Tibial artery (tissue), 4 donors: ENCODE results near the gene MYBPH.

Experiments used
- DNase-seq, 2 donors: peaks; one replicate each; pipeline ENCODE4 v3.0.0-alpha.2; 2019
- H3K27ac ChIP-seq, 2 donors: fragments of 200-600 bp; sonication (generic) in 1 of 2; 1 replicate in 1 of 2; 2 replicates in 1 of 2; pipeline ENCODE4 v1.5.1; 2018 to 2019; ENCODE audit warnings: mild to moderate bottlenecking in 1 of 2
- H3K27me3 ChIP-seq, 2 donors: fragments of 200-600 bp; sonication (generic) in 1 of 2; one replicate each; pipeline versions ENCODE4 v1.5.1 to v1.6.0; 2016 to 2019
- H3K36me3 ChIP-seq, 3 donors: fragments of 200-600 bp; sonication (generic) in 2 of 3; one replicate each; pipeline ENCODE4 v1.5.1; 2016 to 2019; ENCODE audit warnings: mild to moderate bottlenecking in 2 of 3
- H3K4me1 ChIP-seq, 4 donors: fragments of 200-600 bp; sonication (generic) in 2 of 4; 1 replicate in 3 of 4; 2 replicates in 1 of 4; pipeline ENCODE4 v1.5.1; 2016 to 2019
- H3K4me3 ChIP-seq, 2 donors: fragments of 200-600 bp; sonication (generic) in 1 of 2; 1 replicate in 1 of 2; 2 replicates in 1 of 2; pipeline ENCODE4 v1.5.1; 2018 to 2019; ENCODE audit warnings: mild to moderate bottlenecking in 2 of 2
- H3K9me3 ChIP-seq, 3 donors: fragments of 200-600 bp; sonication (generic) in 1 of 3; one replicate each; pipeline ENCODE4 v1.5.1; 2016 to 2019
- intact Hi-C: fragments of 100-400 bp; cut with DNase I; formaldehyde crosslinking; loops from one replicate; pipeline ENCODE4 v1.15.0; 2023; ENCODE audit warnings: low total_unique reads
- TF ChIP-seq, protein P1 (sequence below), 2 experiments: fragments of 200-600 bp in 1 of 2; fragments of 450-650 bp in 1 of 2; IDR thresholded peaks; one replicate each; pipeline ENCODE4 v1.5.1; 2017 to 2019; ENCODE audit warnings: antibody characterized with exemption in 2 of 2, mild to moderate bottlenecking in 1 of 2, moderate library complexity in 1 of 2

MYBPH gene, protein sequence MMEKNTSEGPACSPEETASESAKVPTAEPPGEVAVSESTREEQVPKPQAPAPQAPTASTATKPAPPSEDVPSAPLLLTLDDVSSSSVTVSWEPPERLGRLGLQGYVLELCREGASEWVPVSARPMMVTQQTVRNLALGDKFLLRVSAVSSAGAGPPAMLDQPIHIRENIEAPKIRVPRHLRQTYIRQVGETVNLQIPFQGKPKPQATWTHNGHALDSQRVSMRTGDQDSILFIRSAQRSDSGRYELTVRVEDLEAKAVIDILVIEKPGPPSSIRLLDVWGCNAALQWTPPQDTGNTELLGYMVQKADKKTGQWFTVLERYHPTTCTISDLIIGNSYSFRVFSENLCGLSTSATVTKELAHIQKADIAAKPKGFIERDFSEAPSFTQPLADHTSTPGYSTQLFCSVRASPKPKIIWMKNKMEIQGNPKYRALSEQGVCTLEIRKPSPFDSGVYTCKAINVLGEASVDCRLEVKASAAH

DNA sequence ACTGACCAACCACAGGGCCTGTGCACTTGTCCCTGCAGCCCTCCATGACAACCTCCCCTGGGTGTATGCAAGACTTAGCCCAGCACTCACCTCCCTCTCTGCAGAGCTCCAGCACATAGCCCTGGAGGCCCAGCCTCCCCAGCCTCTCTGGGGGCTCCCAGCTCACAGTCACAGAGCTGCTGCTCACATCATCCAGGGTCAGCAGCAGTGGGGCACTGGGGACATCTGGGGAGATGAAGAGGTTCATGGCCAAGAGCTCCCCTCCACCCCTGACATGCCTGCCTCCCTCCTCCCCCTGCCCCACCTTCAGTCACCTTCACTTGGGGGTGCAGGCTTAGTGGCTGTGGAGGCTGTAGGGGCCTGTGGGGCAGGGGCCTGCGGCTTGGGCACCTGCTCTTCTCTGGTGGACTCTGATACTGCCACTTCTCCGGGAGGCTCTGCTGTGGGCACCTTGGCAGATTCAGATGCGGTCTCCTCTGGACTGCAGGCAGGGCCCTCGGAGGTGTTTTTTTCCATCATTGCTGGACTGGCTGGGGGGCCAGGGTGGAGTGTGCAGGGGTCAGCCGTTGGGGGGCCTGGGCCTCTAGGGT lies at the start of gene MYBPH:
MYBPH (minus strand) TSS at position 590 of the 590 bp plus-strand sequence; CDS start at position 519, 71 bp downstream.
- Histone ChIP-seq H3K36me3 (no peaks in the 10 kb centered on the region), H3K4me1 (peaks cover 0 to 6% (median 0%) of the 10 kb centered on the region in 4 donors), H3K27me3 (peaks cover 0 to 16% of the 10 kb centered on the region in 2 donors), H3K9me3 (no peaks in the 10 kb centered on the region), H3K4me3 (no peak within 1 kb of the TSS), H3K27ac (no peak within 1 kb of the TSS)
- intact Hi-C loops: no loop called here
- TF ChIP-seq, protein P1, sequence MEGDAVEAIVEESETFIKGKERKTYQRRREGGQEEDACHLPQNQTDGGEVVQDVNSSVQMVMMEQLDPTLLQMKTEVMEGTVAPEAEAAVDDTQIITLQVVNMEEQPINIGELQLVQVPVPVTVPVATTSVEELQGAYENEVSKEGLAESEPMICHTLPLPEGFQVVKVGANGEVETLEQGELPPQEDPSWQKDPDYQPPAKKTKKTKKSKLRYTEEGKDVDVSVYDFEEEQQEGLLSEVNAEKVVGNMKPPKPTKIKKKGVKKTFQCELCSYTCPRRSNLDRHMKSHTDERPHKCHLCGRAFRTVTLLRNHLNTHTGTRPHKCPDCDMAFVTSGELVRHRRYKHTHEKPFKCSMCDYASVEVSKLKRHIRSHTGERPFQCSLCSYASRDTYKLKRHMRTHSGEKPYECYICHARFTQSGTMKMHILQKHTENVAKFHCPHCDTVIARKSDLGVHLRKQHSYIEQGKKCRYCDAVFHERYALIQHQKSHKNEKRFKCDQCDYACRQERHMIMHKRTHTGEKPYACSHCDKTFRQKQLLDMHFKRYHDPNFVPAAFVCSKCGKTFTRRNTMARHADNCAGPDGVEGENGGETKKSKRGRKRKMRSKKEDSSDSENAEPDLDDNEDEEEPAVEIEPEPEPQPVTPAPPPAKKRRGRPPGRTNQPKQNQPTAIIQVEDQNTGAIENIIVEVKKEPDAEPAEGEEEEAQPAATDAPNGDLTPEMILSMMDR (IDR thresholded peaks at IDR 0.05): no peak
- no peak for DNase-seq

DNA sequence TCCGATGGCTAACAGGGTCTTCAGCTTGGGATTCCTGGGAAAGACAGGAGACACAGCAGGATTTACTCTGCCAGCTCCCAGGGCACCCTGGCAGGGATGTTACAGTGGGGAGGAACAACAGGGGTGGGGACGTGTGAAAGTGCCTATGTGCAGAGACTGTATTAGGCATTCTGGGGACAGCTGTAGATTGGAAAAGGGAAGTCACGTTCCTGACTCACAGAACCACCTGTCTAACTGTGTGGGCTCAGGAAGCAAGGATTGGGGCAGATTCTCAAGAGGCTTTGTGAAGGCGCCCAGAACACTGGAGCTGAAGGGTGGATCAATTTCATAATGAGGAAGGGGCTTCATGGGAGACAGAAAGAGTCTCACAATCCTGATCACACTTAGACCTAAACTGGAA lies 49.4 kb upstream of the MYBPH start:
- DNase-seq: no peak
- Histone ChIP-seq H3K27ac (no peak overlapping the region), H3K36me3 (no peaks in the 10 kb centered on the region), H3K4me1 (no peaks in the 10 kb centered on the region), H3K4me3 (no peak overlapping the region), H3K9me3 (no peaks in the 10 kb centered on the region), H3K27me3 (peaks cover 0 to 38% of the 10 kb centered on the region in 2 donors)
- intact Hi-C loops: no loop called here
- TF ChIP-seq, protein P1 (IDR thresholded peaks at IDR 0.05): no peak

DNA sequence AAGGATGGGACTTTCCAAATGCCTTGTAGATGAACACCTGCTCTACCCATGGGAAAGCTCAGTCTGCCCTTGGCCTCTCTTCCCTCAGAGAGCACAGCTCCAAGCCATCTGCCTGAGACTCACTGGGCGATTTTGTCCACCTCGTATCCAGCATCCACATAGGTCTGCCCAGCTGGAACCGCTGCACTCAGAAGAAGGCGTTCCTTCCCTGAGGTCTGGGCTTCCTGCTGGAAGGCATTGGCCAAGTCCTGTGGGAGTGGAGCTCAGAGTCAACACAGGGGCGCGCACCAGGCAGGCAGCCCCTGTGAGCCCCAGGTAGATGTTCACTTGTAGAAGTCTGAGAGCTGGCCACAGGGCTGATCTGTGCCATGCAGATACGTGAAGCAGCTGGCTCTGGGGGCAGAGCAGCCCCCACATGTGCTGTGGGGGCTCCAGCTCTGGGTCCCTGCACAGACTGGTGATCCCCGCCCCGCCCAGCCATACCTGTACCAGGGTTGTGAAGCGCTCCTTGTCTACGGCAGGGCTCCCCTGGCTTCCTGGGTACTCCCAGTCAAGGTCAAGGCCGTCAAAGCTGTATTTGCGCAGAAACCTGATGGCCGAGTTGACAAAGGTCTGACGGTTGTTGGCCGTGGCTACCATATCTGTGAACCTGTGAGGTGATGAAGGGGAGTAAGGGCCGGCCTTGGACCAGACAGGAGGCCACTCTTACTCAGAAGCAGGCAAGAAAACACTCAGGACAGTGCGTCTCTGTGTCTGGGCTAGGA lies 47.6 kb upstream of the MYBPH start:
- intact Hi-C loops: no loop called here
- Histone ChIP-seq H3K4me3 (no peak overlapping the region), H3K27me3 (peaks cover 0 to 23% of the 10 kb centered on the region in 2 donors), H3K9me3 (no peaks in the 10 kb centered on the region), H3K36me3 (no peaks in the 10 kb centered on the region), H3K4me1 (no peaks in the 10 kb centered on the region), H3K27ac (no peak overlapping the region)
- DNase-seq: no peak
- TF ChIP-seq, protein P1 (IDR thresholded peaks at IDR 0.05): no peak

DNA sequence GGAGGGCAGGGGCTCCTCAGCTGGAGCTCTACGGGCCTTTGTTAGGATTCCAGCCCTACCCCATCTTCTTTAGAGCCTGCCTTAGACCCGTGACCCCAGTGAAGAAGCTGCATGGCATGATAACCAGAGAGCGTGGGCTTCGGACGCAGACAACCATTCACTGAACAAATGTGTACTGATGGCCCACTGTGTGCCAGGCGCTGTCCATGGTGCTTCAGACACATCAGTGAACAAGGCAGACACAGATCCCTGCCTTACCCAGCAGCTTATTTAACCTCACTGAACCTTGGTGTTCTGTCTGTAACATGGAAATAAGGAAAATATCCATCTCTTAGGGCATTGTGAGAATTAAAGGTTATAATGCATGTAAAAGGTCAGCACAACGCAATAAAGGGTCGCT lies 44.3 kb upstream of the MYBPH start:
- H3K4me3 ChIP-seq: no peak overlapping the region
- no peaks in the 10 kb centered on the region for H3K36me3 ChIP-seq
- intact Hi-C loops: loop anchor here (5.0 kb wide), 1 partner anchor 103 kb away; no protein-coding TSS in a partner anchor
- no peak for DNase-seq
- H3K4me1 ChIP-seq: no peaks in the 10 kb centered on the region
- H3K27ac ChIP-seq: no peak overlapping the region
- TF ChIP-seq, protein P1 (IDR thresholded peaks at IDR 0.05): no peak
- no peaks in the 10 kb centered on the region for H3K9me3 ChIP-seq
- H3K27me3 ChIP-seq: peaks cover 0 to 32% of the 10 kb centered on the region in 2 donors

DNA sequence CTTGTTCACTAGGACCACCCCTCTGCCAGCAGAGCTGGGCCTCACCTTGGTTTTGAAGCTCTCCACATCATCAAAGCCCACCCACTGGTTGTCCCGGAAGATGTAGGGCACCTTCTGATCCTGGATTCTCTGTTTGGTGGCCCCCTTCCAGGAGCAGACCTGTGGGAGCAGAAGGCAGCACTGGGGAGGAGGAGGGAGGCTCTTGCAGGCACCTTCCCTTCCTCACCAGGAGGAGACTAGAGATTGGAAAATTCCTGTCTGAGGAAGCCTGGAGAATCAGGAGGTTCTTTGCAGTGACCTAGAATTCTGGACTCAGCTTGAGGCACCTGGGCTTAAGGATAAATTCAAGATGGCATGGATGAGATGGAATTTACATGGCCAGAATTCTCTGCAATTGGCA lies 43.5 kb upstream of the MYBPH start:
- Histone ChIP-seq H3K4me3 (no peak overlapping the region), H3K4me1 (no peaks in the 10 kb centered on the region), H3K9me3 (no peaks in the 10 kb centered on the region), H3K27ac (no peak overlapping the region), H3K36me3 (no peaks in the 10 kb centered on the region), H3K27me3 (peaks cover 0 to 28% of the 10 kb centered on the region in 2 donors)
- DNase-seq: no peak
- TF ChIP-seq, protein P1 (IDR thresholded peaks at IDR 0.05): no peak
- intact Hi-C loops: loop anchor here (5.0 kb wide), 1 partner anchor 102 kb away; no protein-coding TSS in a partner anchor
